ENCODE results near the gene MAZ.

DNA sequence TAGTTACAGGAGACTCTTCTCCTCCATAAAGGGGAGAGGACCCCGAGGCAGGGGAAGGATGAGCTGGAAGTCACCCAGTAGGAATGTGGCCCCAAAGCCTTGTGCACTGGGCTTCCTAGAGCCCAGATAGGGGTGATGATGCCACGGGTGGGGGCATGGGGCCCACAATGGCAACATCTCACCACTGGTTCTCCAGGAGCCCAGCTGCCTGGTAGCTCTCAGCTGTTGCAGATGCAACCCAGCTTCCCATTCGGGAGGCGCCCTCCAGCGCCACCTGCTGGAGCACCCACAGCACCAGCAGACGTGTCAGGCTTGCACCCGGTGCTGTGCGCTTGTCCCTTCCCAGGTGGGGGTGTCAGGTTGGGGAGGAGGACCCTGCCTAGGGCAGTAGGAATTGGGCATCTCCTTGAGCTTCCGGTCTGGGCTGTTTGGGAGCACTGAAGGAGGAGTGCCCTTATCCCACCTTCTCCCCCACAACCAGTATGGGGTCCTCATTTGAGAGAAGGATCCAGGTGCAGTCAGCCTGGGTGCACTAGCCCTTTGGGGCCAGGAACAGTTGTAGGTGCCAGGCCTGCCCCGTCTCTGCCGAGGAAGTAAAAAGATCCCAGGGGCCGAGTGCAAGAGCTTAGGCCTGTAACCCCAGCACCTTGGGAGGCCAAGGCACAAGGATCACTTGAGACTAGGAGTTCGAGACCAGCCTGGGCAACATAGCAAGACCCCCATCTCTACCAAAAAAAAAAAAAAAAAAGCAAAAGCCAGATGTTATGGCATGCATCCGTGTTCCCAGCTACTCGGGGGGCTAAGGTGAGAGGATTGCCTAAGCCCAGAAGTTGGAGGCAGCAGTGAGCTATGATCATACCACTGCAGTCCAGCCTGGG is 42.3 kb downstream of the MAZ start:
- TF ChIP-seq, protein P1, sequence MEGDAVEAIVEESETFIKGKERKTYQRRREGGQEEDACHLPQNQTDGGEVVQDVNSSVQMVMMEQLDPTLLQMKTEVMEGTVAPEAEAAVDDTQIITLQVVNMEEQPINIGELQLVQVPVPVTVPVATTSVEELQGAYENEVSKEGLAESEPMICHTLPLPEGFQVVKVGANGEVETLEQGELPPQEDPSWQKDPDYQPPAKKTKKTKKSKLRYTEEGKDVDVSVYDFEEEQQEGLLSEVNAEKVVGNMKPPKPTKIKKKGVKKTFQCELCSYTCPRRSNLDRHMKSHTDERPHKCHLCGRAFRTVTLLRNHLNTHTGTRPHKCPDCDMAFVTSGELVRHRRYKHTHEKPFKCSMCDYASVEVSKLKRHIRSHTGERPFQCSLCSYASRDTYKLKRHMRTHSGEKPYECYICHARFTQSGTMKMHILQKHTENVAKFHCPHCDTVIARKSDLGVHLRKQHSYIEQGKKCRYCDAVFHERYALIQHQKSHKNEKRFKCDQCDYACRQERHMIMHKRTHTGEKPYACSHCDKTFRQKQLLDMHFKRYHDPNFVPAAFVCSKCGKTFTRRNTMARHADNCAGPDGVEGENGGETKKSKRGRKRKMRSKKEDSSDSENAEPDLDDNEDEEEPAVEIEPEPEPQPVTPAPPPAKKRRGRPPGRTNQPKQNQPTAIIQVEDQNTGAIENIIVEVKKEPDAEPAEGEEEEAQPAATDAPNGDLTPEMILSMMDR (IDR thresholded peaks at IDR 0.05): peak; percentile 96
- no peak for TF ChIP-seq ZFX (IDR thresholded peaks at IDR 0.05; ENCODE audit: borderline replicate concordance)

Data from 22Rv1 (cell line).